ENCODE data around the gene NPL. TPM values are rescaled to one million over a fixed set of nuclear protein-coding genes. Genes with fewer than 3 reads are reported as not detected.

The NPL gene
- total RNA-seq, 1 donor from 2014 or later = 9.1 TPM

- Mint-ChIP-seq H3K4me3 (no peak overlapping the region), H3K9me3 (no peaks in the 10 kb centered on the region), H3K27ac (ENCODE audit: unreplicated experiment) (no peak overlapping the region), H3K36me3 (ENCODE audit: low read depth) (peaks cover 31% of the 10 kb centered on the region), H3K27me3 (ENCODE audit: low read depth) (no peaks in the 10 kb centered on the region), H3K4me1 (peaks cover 21% of the 10 kb centered on the region)
- DNase-seq (ENCODE audit: low read depth, low spot score) = no peak
- no peak for TF ChIP-seq CTCF (conservative IDR thresholded peaks at IDR 0.05)
These were observed 67.6 kb downstream of the NPL start for GRCh38 chr1:182857212-182857611.

- no peak overlapping the region for H3K4me3 Mint-ChIP-seq
- H3K36me3 Mint-ChIP-seq (ENCODE audit: low read depth) = peaks cover 28% of the 10 kb centered on the region
- H3K27me3 Mint-ChIP-seq (ENCODE audit: low read depth) = no peaks in the 10 kb centered on the region
- DNase-seq (ENCODE audit: low read depth, low spot score) = no peak
- H3K4me1 Mint-ChIP-seq = no peaks in the 10 kb centered on the region
- no peak overlapping the region for H3K27ac Mint-ChIP-seq (ENCODE audit: unreplicated experiment)
- TF ChIP-seq CTCF (conservative IDR thresholded peaks at IDR 0.05) = no peak
- no peaks in the 10 kb centered on the region for H3K9me3 Mint-ChIP-seq
These were observed 71.1 kb downstream of the NPL start for GRCh38 chr1:182860658-182861057.

- DNase-seq (ENCODE audit: low read depth, low spot score) = no peak
- H3K9me3 Mint-ChIP-seq = no peaks in the 10 kb centered on the region
- H3K36me3 Mint-ChIP-seq (ENCODE audit: low read depth) = peaks cover 30% of the 10 kb centered on the region
- no peaks in the 10 kb centered on the region for H3K4me1 Mint-ChIP-seq
- no peak overlapping the region for H3K4me3 Mint-ChIP-seq
- H3K27ac Mint-ChIP-seq (ENCODE audit: unreplicated experiment) = no peak overlapping the region
- TF ChIP-seq CTCF (conservative IDR thresholded peaks at IDR 0.05) = no peak
- no peaks in the 10 kb centered on the region for H3K27me3 Mint-ChIP-seq (ENCODE audit: low read depth)
These were observed 72.4 kb downstream of the NPL start for GRCh38 chr1:182861994-182862393.

- H3K4me1 Mint-ChIP-seq = no peaks in the 10 kb centered on the region
- peaks cover 29% of the 10 kb centered on the region for H3K36me3 Mint-ChIP-seq (ENCODE audit: low read depth)
- no peak overlapping the region for H3K27ac Mint-ChIP-seq (ENCODE audit: unreplicated experiment)
- no peaks in the 10 kb centered on the region for H3K9me3 Mint-ChIP-seq
- H3K4me3 Mint-ChIP-seq = no peak overlapping the region
- DNase-seq (ENCODE audit: low read depth, low spot score) = no peak
- H3K27me3 Mint-ChIP-seq (ENCODE audit: low read depth) = no peaks in the 10 kb centered on the region
- TF ChIP-seq CTCF (conservative IDR thresholded peaks at IDR 0.05) = no peak
These were observed 73.3 kb downstream of the NPL start for GRCh38 chr1:182862827-182863226.

- H3K36me3 Mint-ChIP-seq (ENCODE audit: low read depth) = peaks cover 22% of the 10 kb centered on the region
- H3K27me3 Mint-ChIP-seq (ENCODE audit: low read depth) = no peaks in the 10 kb centered on the region
- DNase-seq (ENCODE audit: low read depth, low spot score) = no peak
- peak overlapping the region; percentile 50 for H3K27ac Mint-ChIP-seq (ENCODE audit: unreplicated experiment)
- no peak for TF ChIP-seq CTCF (conservative IDR thresholded peaks at IDR 0.05)
- no peaks in the 10 kb centered on the region for H3K9me3 Mint-ChIP-seq
- H3K4me3 Mint-ChIP-seq = no peak overlapping the region
- no peaks in the 10 kb centered on the region for H3K4me1 Mint-ChIP-seq
These were observed 74.4 kb downstream of the NPL start for GRCh38 chr1:182863940-182864339.

- no peak for TF ChIP-seq CTCF (conservative IDR thresholded peaks at IDR 0.05)
- peaks cover 25% of the 10 kb centered on the region for H3K36me3 Mint-ChIP-seq (ENCODE audit: low read depth)
- no peaks in the 10 kb centered on the region for H3K9me3 Mint-ChIP-seq
- no peaks in the 10 kb centered on the region for H3K27me3 Mint-ChIP-seq (ENCODE audit: low read depth)
- H3K4me1 Mint-ChIP-seq = no peaks in the 10 kb centered on the region
- H3K4me3 Mint-ChIP-seq = no peak overlapping the region
- no peak overlapping the region for H3K27ac Mint-ChIP-seq (ENCODE audit: unreplicated experiment)
- DNase-seq (ENCODE audit: low read depth, low spot score) = no peak
These were observed 78.3 kb downstream of the NPL start for GRCh38 chr1:182867861-182868260.

Measured in neural crest cell (in vitro differentiated cells).